HCT116 (cell line): ENCODE data around the gene GPLD1. TPM values are rescaled to one million over a fixed set of nuclear protein-coding genes. Genes with fewer than 3 reads are reported as not detected.

ENCODE experiments used
- ATAC-seq: fragments of 200-7000 bp; cut with Tn5 transposase; 2 replicates; pipeline ENCODE4 v1.9.1; 2020; ENCODE audit warnings: mild to moderate bottlenecking, moderate library complexity
- BruUV-seq: library from RNA; stranded (reverse); fragments of 400-500 nt; replicated peaks from 2 replicates; lab custom pipeline; 2021; lab: Mats Ljungman, UMichigan
- CTCF ChIA-PET: fragments of 300-600 bp; sonication (Branson Sonifier 250); formaldehyde crosslinking; loops from one replicate; lab custom pipeline; 2021; ENCODE audit warnings: antibody characterized with exemption; lab: Charles Lee
- POLR2A ChIA-PET: fragments of 300-600, 350-600 bp; sonication (Branson Sonifier 250); formaldehyde crosslinking; loops from one replicate; lab custom pipeline; 2021; ENCODE audit warnings: antibody characterized with exemption; lab: Charles Lee
- RAD21 ChIA-PET, 2 experiments: fragments of 300-600 bp; sonication (Branson Sonifier 250); formaldehyde crosslinking; loops; one replicate each; lab custom pipeline; 2023; ENCODE audit warnings: low total read pairs in 2 of 2; ENCODE audit not compliant: uncharacterized antibody in 2 of 2, unreplicated experiment in 2 of 2, low non-redundant PET in 1 of 2; lab: Charles Lee
- DNase-seq: peaks from one replicate; pipeline ENCODE4 v3.0.0-alpha.2; 2010; ENCODE audit warnings: low read depth, low spot score
- H2AFZ ChIP-seq: fragments of 200-600 bp; shearing (Covaris generic), sonication (generic); 2 replicates; pipeline ENCODE4 v1.6.1; 2017; ENCODE audit warnings: low read depth, mixed run types, mixed read lengths, antibody characterized with exemption, low read length; ENCODE audit not compliant: poor library complexity, severe bottlenecking
- H3K27ac ChIP-seq: 2 replicates; pipeline ENCODE4 v1.5.1; 2012; ENCODE audit warnings: low read depth, low read length
- H3K27me3 ChIP-seq: fragments of 200-600 bp; sonication (generic); 2 replicates; pipeline ENCODE4 v1.6.1; 2016; ENCODE audit warnings: mixed run types, low read length, mixed read lengths; ENCODE audit not compliant: insufficient read depth
- H3K36me3 ChIP-seq, 2 experiments: fragments of 200-500 bp in 1 of 2; fragments of 200-600 bp in 1 of 2; sonication (Bioruptor generic) in 1 of 2; sonication (generic) in 1 of 2; 2 replicates each; pipeline versions ENCODE4 v1.5.1 to v1.6.1; 2014 to 2016; ENCODE audit warnings: low read length in 2 of 2, inconsistent platforms in 1 of 2, mixed read lengths in 1 of 2, mixed run types in 1 of 2; ENCODE audit not compliant: insufficient read depth in 2 of 2, control insufficient read depth in 1 of 2
- H3K4me1 ChIP-seq, 2 experiments: fragments of 200-600 bp in 1 of 2; sonication (generic) in 1 of 2; 2 replicates each; pipeline versions ENCODE4 v1.5.1 to v1.6.1; 2012 to 2017; ENCODE audit warnings: low read length in 2 of 2, inconsistent platforms in 1 of 2, mild to moderate bottlenecking in 1 of 2, mixed read lengths in 1 of 2, mixed run types in 1 of 2, moderate library complexity in 1 of 2; ENCODE audit not compliant: insufficient read depth in 2 of 2, control insufficient read depth in 1 of 2
- H3K4me2 ChIP-seq: fragments of 200-600 bp; sonication (generic); 2 replicates; pipeline ENCODE4 v1.6.1; 2017; ENCODE audit warnings: mixed run types, low read length, mixed read lengths
- H3K4me3 ChIP-seq, 2 experiments: fragments of 200-600 bp in 1 of 2; sonication (generic) in 1 of 2; replicated peaks in 1 of 2; 2 replicates each; pipeline ENCODE4 v1.5.1; 2011 to 2016; ENCODE audit warnings: low read length in 2 of 2, control low read depth in 1 of 2, low read depth in 1 of 2, mild to moderate bottlenecking in 1 of 2, mixed read lengths in 1 of 2, mixed run types in 1 of 2
- H3K79me2 ChIP-seq: fragments of 200-600 bp; sonication (generic); 2 replicates; pipeline ENCODE4 v1.6.1; 2017; ENCODE audit warnings: mild to moderate bottlenecking, mixed run types, low read length, moderate library complexity, mixed read lengths; ENCODE audit not compliant: insufficient read depth
- H3K9ac ChIP-seq: fragments of 200-600 bp; sonication (generic); 2 replicates; pipeline ENCODE4 v1.6.1; 2016; ENCODE audit warnings: low read length, mixed read lengths
- H3K9me2 ChIP-seq: fragments of 200-600 bp; sonication (generic), shearing (Covaris generic); 2 replicates; pipeline ENCODE4 v1.6.1; 2017; ENCODE audit warnings: mixed run types, mild to moderate bottlenecking, moderate library complexity; ENCODE audit not compliant: insufficient read depth
- H3K9me3 ChIP-seq, 2 experiments: fragments of 200-500 bp in 1 of 2; fragments of 200-600 bp in 1 of 2; sonication (Bioruptor generic) in 1 of 2; sonication (generic) in 1 of 2; 2 replicates each; pipeline ENCODE4 v1.6.1; 2014 to 2017; ENCODE audit warnings: low read length in 2 of 2, mixed read lengths in 2 of 2, inconsistent platforms in 1 of 2, low read depth in 1 of 2, mild to moderate bottlenecking in 1 of 2, mixed run types in 1 of 2, moderate library complexity in 1 of 2; ENCODE audit not compliant: control insufficient read depth in 1 of 2, insufficient read depth in 1 of 2
- H4K20me1 ChIP-seq: fragments of 200-600 bp; sonication (generic), shearing (Covaris generic); 2 replicates; pipeline ENCODE4 v1.6.1; 2017; ENCODE audit warnings: mixed run types, mild to moderate bottlenecking, moderate library complexity; ENCODE audit not compliant: insufficient read depth
- CTCF ChIP-seq, 3 experiments: fragments of 200-600 bp in 1 of 3; sonication (generic) in 1 of 3; IDR thresholded peaks in 2 of 3; conservative IDR thresholded peaks in 1 of 3; 2 replicates each; pipeline ENCODE4 v1.5.1; 2012 to 2017; ENCODE audit warnings: low read depth in 2 of 3, low read length in 2 of 3, antibody characterized with exemption in 1 of 3, borderline replicate concordance in 1 of 3, control low read depth in 1 of 3, mild to moderate bottlenecking in 1 of 3, mixed read lengths in 1 of 3, mixed run types in 1 of 3, moderate library complexity in 1 of 3; ENCODE audit not compliant: insufficient read depth in 1 of 3
- EGR1 ChIP-seq: IDR thresholded peaks from 2 replicates; pipeline ENCODE4 v1.6.1; 2012; ENCODE audit warnings: low read depth
- EZH2 ChIP-seq: fragments of 200-600 bp; sonication (generic); IDR thresholded peaks from 2 replicates; pipeline ENCODE4 v1.6.1; 2017; ENCODE audit warnings: antibody characterized with exemption, mixed run types
- POLR2AphosphoS5 ChIP-seq: IDR thresholded peaks from 2 replicates; pipeline ENCODE4 v1.6.1; 2011; ENCODE audit warnings: mild to moderate bottlenecking, low read depth, low read length, moderate library complexity
- TCF7L2 ChIP-seq: IDR thresholded peaks from 2 replicates; pipeline ENCODE4 v1.7.0; 2011; ENCODE audit warnings: borderline replicate concordance, inconsistent platforms; ENCODE audit not compliant: insufficient read depth, insufficient read length; ENCODE audit errors: extremely low read depth
- intact Hi-C: fragments of 100-400 bp; cut with micrococcal nuclease; formaldehyde crosslinking; loops from 2 replicates; pipeline ENCODE4 v1.10.0; 2022
- total RNA-seq: library from RNA; stranded (reverse); gene quantifications from one replicate; pipeline ENCODE4 v1.2.1, GENCODE V29; 2021; ENCODE audit not compliant: unreplicated experiment
- TF ChIP-seq, protein P1 (sequence below): IDR thresholded peaks from 2 replicates; pipeline ENCODE4 v1.6.1; 2012

GPLD1 gene
- total RNA-seq, 1 experiment from 2014 or later, result 2.1 TPM

- Histone ChIP-seq H3K9me2 (no peaks in the 10 kb centered on the region), H3K4me1 (peaks cover 5 to 14% of the 10 kb centered on the region in 2 experiments; a peak in 3 of 4 replicates), H3K79me2 (no peaks in the 10 kb centered on the region), H4K20me1 (no peaks in the 10 kb centered on the region), H3K9ac (no peak overlapping the region), H3K27me3 (no peaks in the 10 kb centered on the region), H2AFZ (no peak overlapping the region), H3K4me3 (no peak overlapping the region), H3K27ac (no peak overlapping the region)
- BruUV-seq, result TSS peak; percentile 42
- no peak for ATAC-seq
- TF ChIP-seq CTCF (IDR thresholded peaks at IDR 0.05 in 2 of 3, conservative IDR thresholded peaks at IDR 0.05 in 1 of 3; ENCODE audit: borderline replicate concordance in 1 of 3, insufficient read depth in 1 of 3, low read depth in 2 of 3, low read length in 2 of 3) (peak in 2 of 3 experiments; percentile 25 to 31; a peak in 2 of 6 replicates), POLR2AphosphoS5 (no peak)
- TF ChIP-seq, all 23 proteins: peak for 1
- Histone ChIP-seq H3K4me2 (no peak overlapping the region), H3K9me3 (no peaks in the 10 kb centered on the region), H3K36me3 (no peaks in the 10 kb centered on the region)
- POLR2A ChIA-PET, result no interaction called here
- RAD21 ChIA-PET, result no interaction called here
- CTCF ChIA-PET, result no interaction called here
- no peak for DNase-seq
- intact Hi-C loops, result no loop called here
Observed at GRCh38 chr6:24492475-24492874, 3.1 kb upstream of the GPLD1 start.

DNA sequence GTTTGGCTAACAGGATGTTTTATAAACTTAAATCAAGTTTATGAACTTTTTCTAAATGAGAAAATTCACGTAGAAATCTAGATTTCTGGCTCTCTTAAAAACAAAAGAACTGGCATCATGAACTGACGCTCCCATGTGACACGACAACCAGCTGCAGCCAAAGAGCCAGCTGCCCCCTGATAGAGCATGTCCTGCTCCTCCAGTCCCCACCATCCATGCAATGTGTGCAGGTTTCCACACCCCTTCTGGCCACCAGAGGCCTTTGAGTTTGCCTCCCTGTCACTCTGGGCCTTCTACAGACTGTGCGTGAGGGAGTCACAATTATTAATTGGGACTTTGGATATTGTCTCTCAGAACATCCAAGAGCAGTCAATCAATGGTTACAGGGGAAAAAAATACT, 1.6 kb upstream of the GPLD1 start:
- Histone ChIP-seq H3K27me3 (no peaks in the 10 kb centered on the region), H3K9me2 (no peaks in the 10 kb centered on the region), H3K4me1 (peaks cover 5 to 14% of the 10 kb centered on the region in 2 experiments; a peak in 3 of 4 replicates), H3K27ac (no peak overlapping the region), H3K4me3 (no peak overlapping the region), H2AFZ (no peak overlapping the region), H3K79me2 (no peaks in the 10 kb centered on the region), H3K9me3 (no peaks in the 10 kb centered on the region), H4K20me1 (no peaks in the 10 kb centered on the region), H3K9ac (no peak overlapping the region), H3K36me3 (no peaks in the 10 kb centered on the region), H3K4me2 (no peak overlapping the region)
- TF ChIP-seq TCF7L2 (no peak), EZH2 (no peak), EGR1 (no peak)
- TF ChIP-seq, protein P1, sequence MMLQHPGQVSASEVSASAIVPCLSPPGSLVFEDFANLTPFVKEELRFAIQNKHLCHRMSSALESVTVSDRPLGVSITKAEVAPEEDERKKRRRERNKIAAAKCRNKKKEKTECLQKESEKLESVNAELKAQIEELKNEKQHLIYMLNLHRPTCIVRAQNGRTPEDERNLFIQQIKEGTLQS, result no peak
- BruUV-seq, result no TSS peak
- ChIA-PET RAD21 (no interaction called here), CTCF (no interaction called here), POLR2A (interaction anchor here (1.0 kb wide), 1 partner anchor 11 kb away, joined by 3 read pairs; no protein-coding TSS in a partner anchor)
- DNase-seq (no peak), ATAC-seq (no peak)
- intact Hi-C loops, result no loop called here
